Astrocyte of the hippocampus (primary cell): ENCODE results near the gene PCDHGA5.
A peak's percentile ranks its signal among the peaks of the same experiment; 100 is the strongest.
"Not testable (repeated sequence)": the region's sequence is repeated elsewhere in the genome, so short reads cannot be mapped to it uniquely, and the experiment has no call there.

Experiments
- DNase-seq: peaks from one replicate; pipeline ENCODE4 v3.0.0; 2011; ENCODE audit warnings: low read depth, low spot score

PCDHGA5 gene

DNA sequence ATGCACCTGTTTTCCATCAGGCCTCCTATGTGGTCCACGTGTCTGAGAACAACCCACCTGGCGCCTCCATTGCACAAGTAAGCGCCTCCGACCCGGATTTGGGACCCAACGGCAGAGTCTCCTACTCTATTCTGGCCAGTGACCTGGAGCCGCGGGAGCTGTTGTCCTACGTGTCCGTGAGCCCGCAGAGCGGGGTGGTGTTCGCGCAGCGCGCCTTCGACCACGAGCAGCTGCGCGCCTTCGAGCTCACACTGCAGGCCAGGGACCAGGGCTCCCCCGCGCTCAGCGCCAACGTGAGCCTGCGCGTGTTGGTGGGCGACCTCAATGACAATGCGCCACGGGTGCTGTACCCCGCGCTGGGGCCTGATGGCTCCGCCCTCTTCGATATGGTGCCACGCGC is 12.4 kb upstream of the PCDHGA5 start:
- no peak for DNase-seq

DNA sequence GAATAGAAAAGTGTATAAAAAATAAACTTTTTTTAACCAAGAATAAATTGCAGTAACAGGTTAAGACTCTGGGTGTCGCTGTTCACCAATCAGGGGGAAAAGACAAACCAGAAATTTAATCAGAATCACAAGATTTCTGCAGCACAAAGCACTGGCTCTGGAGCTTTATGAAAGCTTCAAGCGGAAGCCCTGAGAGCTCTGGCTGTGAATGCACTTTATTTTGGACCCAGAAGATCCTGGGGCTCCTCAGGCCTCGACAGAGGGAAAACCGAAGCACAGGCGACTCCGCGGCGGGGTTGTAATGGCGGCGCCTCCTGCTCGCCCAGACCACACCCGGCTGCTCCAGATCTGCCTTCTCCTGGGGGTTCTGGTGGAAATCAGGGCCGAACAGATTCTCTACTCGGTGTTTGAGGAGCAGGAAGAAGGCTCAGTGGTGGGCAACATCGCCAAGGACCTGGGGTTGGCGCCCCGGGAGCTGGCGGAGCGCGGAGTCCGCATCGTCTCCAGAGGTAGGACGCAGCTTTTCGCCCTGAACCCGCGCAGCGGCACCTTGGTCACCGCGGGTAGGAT is 9.0 kb upstream of the PCDHGA5 start, which contains the start of gene PCDHGA4:
Gene PCDHGA4, plus strand, starts transcription at position 122 of the 570 bp plus-strand sequence. Its CDS starts 87 bp downstream, at position 209.
- DNase-seq, result peak; percentile 9

DNA sequence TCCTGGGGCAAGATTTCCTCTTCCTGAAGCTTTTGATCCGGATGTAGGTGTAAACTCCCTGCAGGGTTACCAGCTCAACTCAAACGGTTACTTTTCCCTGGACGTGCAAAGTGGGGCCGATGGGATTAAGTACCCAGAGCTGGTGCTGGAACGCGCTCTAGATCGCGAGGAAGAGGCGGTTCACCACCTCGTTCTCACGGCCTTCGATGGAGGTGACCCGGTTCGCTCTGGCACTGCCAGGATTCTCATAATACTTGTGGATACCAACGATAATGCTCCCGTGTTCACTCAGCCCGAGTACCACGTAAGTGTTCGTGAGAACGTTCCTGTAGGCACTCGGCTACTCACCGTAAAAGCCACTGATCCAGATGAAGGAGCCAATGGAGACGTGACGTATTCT is 8.3 kb upstream of the PCDHGA5 start:
- no peak for DNase-seq

DNA sequence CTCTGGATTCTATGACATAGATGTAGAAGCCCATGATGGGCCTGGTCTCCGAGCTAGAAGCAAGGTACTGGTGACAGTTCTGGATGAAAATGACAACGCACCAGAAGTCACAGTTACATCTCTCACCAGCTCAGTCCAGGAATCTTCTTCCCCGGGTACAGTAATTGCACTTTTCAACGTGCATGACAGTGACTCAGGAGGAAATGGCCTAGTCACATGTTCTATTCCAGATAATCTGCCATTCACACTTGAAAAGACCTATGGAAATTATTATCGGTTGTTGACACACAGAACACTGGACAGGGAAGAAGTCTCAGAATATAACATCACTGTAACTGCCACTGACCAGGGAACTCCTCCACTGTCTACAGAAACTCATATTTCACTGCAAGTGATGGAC is 7.8 kb upstream of the PCDHGA5 start:
- no peak for DNase-seq

DNA sequence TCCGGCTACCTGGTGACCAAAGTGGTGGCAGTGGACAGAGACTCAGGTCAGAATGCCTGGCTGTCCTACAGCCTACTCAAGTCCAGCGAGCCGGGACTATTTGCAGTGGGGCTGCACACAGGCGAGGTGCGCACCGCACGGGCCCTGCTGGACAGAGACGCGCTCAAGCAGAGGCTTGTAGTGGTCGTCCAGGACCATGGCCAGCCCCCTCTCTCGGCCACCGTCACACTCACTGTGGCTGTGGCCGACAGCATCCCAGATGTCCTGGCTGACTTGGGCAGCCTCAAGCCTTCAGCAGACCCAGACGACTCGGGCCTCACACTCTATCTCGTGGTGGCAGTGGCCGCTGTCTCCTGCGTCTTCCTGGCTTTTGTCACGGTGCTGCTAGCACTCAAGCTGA is 7.0 kb upstream of the PCDHGA5 start:
- no peak for DNase-seq

DNA sequence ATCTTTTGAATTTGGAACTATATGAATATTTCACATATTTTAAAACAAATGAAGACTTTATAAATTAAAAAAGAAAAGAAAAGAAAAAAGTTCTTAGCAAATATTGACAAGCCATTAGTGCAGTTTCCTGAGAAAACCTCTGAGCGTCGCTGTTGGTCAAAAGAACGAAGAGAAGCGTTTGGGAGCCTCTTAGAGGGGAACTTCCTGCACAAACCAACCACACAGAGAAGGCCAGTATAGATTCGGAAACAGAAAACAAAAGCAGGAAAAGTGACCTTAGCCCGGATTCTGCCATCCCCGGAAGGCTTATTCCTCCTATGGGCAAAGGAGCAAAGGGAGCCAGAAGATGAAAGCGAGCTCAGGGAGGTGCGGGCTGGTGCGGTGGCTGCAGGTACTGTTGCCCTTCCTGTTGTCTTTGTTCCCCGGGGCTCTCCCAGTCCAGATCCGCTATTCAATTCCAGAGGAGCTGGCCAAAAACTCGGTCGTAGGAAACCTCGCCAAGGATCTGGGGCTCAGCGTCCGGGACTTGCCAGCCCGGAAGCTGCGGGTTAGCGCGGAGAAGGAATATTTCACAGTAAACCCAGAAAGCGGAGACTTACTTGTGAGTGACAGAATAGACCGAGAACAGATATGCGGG is 4.1 kb upstream of the PCDHGA5 start, which contains the start of gene PCDHGB2:
Gene PCDHGB2, plus strand, starts transcription at position 205 of the 637 bp plus-strand sequence. Its CDS starts 142 bp downstream, at position 347.
- DNase-seq, result peak; percentile 15

DNA sequence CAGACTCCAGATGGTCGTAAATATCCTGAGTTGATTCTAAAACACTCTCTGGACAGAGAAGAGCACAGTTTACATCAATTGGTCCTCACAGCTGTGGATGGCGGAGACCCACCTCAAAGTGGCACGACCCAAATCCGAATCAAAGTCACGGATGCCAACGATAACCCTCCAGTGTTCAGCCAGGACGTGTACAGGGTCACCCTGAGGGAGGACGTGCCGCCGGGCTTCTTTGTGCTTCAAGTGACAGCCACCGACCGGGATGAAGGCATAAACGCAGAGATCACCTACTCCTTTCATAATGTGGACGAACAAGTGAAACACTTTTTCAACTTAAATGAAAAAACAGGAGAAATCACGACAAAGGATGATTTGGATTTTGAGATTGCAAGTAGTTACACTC is 3.3 kb upstream of the PCDHGA5 start:
- DNase-seq, result no peak

DNA sequence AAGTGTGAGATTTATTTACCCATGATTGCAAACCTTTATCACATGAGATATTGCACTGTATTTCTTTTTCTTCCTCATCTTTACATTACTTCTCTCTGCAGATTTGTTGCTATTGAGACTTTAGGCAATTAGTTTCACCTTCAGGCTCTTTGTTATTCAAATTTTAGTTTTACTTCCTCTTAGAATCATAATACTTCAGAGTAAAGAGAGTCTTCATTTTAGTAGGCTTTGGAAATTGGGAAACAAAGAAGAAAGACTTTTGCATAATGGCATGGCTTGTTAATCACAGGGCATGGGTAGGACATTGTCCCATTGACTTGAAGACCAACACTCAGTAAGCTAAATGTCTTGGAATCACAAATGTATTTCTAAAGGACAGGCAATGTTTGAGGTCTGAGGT is 1.2 kb upstream of the PCDHGA5 start:
- no peak for DNase-seq

DNA sequence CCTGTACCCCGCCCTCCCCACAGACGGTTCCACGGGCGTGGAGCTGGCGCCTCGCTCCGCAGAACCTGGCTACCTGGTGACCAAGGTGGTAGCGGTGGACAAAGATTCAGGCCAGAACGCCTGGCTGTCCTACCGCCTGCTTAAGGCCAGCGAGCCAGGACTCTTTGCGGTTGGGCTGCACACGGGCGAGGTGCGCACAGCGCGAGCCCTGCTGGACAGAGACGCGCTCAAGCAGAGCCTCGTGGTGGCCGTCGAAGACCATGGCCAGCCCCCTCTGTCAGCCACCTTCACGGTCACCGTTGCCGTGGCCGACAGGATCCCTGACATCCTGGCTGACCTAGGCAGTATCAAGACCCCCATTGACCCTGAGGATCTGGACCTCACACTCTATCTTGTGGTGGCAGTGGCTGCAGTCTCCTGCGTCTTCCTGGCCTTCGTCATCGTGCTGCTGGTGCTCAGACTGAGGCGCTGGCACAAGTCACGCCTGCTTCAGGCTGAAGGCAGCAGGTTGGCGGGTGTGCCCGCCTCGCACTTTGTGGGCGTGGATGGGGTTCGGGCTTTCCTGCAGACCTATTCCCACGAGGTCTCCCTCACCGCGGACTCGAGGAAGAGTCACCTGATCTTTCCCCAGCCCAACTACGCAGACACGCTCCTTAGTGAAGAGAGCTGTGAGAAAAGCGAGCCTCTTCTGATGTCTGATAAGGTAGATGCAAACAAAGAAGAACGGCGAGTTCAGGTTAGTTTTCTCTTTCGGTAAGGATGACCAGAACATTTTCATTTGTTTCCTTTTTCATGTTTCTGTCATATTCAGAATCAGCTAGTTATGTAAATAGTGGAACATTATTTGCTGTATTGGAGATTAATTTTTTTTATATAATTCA is 2.3 kb downstream of the PCDHGA5 start:
- DNase-seq, result no peak

DNA sequence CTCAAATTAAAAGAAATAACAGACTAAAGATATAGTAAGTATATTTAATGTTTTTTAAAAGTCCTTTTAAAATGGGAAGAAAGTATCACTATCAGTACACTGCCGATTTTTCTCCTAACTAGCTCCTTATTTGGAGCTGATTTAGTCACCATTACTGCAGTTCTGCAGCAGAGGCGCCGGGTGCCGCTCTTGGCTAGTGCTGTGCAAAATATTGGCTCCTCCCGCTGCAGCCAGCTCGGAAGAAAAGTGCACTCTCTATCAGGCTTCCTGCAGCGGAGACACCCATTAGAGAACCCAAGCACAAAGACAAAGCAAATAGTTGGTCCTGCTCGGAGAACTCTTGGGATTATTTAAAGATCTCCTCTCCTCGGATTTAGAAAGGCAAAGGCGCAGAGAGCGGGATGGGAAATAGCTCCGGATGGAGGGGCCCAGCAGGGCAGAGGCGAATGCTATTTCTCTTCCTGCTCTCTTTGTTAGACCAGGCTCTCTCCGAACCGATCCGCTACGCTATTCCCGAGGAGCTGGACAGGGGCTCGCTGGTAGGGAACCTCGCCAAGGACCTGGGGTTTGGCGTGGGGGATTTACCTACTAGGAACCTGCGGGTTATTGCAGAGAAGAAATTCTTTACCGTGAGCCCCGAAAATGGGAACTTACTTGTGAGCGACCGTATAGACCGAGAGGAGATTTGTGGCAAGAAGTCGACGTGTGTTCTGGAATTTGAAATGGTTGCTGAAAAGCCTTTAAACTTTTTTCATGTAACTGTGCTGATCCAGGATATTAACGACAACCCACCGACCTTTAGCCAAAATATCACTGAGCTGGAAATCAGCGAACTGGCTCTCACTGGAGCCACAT is 6.3 kb downstream of the PCDHGA5 start, which contains the start of gene PCDHGB3:
Gene PCDHGB3, plus strand, starts transcription at position 249 of the 855 bp plus-strand sequence. Its CDS starts 153 bp downstream, at position 402.
- peak; percentile 60 for DNase-seq

DNA sequence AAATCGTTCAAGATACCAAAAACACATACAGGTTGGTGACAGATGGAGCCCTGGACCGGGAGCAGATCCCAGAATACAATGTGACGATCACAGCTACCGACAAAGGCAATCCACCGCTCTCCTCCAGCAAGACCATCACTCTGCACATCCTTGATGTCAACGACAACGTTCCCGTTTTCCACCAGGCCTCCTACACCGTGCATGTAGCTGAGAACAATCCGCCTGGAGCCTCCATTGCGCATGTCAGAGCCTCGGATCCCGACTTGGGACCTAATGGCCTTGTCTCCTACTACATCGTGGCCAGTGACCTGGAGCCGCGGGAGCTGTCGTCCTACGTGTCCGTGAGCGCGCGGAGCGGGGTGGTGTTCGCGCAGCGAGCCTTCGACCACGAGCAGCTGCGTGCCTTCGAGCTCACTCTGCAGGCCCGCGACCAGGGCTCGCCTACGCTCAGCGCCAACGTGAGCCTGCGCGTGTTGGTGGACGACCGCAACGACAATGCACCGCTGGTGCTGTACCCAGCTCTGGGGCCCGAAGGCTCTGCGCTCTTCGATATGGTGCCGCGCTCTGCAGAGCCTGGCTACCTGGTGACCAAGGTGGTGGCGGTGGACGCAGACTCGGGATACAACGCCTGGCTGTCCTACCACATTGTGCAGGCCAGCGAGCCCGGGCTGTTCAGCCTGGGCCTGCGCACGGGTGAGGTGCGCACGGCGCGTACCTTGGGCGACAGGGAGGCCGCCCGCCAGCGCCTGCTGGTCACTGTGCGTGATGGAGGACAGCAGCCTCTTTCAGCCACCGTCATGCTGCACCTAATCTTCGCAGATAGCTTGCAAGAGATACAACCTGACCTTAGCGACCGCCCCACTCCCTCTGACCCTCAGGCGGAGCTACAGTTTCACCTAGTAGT is 7.9 kb downstream of the PCDHGA5 start:
- DNase-seq, result no peak

DNA sequence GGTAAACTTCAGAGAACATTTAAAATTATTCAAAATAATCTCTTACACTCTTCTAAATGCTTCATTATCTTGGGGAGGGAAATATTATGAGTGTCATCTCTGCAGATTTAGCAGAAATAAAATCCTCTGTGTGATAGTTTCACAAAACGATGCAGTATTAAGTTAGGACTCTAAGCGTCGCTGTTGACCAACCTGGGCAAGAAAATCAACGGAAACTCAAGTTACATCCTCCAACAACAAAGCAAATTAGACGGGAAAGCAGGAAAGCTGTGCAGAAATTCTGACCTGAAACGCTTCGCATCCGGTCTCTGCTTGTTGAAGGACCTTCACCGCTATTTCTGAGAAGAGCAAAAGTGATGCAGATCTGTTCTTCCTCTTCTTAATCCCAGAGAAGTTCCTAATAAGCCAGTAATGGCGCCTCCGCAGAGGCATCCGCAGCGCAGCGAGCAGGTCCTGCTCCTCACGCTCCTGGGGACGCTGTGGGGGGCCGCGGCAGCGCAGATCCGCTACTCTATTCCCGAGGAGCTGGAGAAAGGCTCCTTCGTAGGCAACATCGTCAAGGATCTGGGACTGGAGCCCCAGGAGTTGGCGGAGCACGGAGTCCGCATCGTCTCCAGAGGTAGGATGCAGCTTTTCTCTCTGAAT is 9.8 kb downstream of the PCDHGA5 start, which contains the start of gene PCDHGA6:
Gene PCDHGA6, plus strand, starts transcription at position 219 of the 645 bp plus-strand sequence. Its CDS starts 193 bp downstream, at position 412.
- peak; percentile 36 for DNase-seq

DNA sequence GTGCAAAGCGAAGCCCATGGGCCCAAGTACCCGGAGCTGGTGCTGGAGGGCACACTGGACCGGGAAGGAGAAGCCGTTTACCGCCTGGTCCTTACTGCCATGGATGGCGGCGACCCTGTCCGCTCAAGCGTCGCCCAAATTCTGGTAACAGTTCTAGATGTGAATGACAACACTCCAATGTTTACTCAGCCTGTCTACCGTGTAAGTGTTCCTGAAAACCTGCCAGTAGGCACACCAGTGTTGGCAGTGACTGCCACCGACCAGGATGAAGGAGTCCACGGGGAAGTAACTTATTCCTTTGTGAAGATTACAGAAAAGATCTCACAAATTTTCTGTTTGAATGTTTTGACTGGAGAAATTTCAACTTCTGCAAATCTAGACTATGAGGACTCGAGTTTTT is 10.7 kb downstream of the PCDHGA5 start:
- DNase-seq, result no peak

DNA sequence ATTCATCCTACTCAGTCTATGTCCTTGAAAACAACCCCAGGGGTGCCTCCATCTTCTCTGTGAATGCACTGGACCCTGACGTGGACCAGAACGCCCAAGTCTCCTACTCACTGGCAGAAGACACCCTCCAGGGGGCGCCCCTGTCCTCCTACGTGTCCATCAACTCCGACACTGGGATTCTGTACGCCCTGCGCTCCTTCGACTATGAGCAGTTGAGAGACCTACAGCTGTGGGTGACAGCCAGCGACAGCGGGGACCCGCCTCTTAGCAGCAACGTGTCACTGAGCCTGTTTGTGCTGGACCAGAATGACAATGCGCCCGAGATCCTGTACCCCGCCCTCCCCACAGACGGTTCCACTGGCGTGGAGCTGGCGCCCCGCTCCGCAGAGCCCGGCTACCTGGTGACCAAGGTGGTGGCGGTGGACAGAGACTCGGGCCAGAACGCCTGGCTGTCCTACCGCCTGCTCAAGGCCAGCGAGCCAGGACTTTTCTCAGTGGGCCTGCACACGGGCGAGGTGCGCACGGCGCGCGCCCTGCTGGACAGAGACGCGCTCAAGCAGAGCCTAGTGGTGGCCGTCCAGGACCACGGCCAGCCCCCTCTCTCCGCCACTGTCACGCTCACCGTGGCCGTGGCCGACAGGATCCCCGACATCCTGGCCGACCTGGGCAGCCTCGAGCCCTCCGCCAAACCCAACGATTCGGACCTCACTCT is 11.6 kb downstream of the PCDHGA5 start:
- not testable (repeated sequence) for DNase-seq

DNA sequence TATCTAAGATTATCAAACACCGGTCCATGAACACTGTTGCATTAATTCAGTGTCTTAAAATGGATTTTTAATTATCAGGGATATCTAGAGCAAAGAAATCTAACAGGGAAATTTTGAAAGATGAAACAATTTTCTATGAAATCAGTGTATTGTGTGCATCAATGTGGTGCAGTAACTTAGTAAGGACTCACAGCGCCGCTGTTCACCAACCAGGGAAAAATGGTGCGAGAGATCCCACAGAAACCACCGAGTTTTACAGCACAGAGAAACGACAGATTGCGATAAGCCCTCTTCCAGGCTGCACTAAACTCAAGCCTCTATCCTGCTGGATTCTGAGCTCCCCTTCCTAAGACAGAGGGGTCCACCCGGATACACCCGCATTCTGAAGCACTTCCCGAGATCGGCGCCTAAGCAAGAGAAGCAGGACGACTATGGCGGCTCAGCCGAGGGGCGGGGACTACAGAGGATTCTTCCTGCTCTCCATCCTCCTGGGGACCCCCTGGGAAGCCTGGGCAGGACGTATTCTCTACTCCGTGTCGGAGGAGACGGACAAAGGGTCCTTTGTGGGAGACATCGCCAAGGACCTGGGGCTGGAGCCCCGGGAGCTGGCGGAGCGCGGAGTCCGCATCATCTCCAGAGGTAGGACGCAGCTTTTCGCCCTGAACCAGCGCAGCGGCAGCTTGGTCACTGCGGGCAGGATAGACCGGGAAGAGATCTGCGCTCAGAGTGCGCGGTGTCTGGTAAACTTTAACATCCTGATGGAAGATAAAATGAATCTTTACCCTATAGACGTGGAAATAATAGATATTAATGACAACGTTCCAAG is 18.7 kb downstream of the PCDHGA5 start, which contains the start of gene PCDHGA7:
Gene PCDHGA7, plus strand, starts transcription at position 274 of the 826 bp plus-strand sequence. Its CDS starts 158 bp downstream, at position 432.
- DNase-seq, result peak; percentile 51

DNA sequence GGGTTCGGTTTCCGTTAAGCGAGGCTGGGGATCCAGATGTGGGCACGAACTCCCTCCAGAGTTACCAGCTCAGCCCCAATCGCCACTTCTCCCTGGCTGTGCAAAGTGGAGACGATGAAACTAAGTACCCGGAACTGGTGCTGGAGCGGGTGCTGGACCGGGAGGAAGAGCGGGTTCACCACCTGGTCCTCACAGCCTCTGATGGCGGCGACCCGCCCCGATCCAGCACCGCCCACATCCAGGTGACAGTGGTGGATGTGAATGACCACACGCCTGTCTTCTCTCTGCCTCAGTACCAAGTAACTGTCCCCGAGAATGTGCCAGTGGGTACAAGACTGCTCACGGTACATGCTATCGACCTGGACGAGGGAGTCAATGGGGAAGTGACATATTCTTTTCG is 19.4 kb downstream of the PCDHGA5 start:
- DNase-seq, result no peak

DNA sequence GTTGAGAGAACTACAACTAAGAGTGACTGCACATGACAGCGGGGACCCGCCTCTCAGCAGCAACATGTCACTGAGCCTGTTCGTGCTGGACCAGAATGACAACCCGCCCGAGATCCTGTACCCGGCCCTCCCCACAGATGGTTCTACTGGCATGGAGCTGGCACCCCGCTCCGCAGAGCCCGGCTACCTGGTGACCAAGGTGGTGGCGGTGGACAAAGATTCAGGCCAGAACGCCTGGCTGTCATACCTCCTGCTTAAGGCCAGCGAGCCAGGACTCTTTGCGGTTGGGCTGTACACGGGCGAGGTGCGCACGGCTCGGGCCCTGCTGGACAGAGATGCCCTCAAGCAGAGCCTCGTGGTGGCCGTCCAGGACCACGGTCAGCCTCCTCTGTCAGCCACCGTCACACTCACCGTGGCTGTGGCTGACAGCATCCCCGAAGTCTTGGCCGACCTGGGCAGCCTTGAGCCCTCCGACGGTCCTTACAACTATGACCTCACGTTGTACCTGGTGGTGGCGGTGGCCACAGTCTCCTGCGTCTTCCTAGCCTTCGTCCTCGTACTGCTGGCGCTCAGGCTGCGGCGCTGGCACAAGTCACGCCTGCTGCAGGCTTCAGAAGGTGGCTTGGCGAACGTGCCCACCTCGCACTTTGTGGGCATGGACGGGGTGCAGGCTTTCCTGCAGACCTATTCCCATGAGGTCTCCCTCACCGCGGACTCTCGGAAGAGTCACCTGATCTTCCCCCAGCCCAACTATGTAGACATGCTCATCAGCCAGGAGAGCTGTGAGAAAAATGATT is 20.7 kb downstream of the PCDHGA5 start:
- DNase-seq, result no peak
